NCI-H526 treated with DMSO at 0.1 percent for 48 hours (cell line): ENCODE measurements around the gene ZNF124.
"Not testable (repeated sequence)": the region's sequence is repeated elsewhere in the genome, so short reads cannot be mapped to it uniquely, and the experiment has no call there.

ENCODE experiments used
- DNase-seq: peaks from one replicate; lab custom pipeline; 2025; lab: John Stamatoyannopoulos, UW

ZNF124 gene

GRCh38 chr1:247172996-247173395, 1.2 kb upstream of the ZNF124 start:
- no peak for DNase-seq

- DNase-seq, result not testable (repeated sequence)
These were observed 377 bp downstream of the ZNF124 start for GRCh38 chr1:247171443-247171842.

GRCh38 chr1:247165674-247166073, 6.1 kb downstream of the ZNF124 start:
- DNase-seq, result no peak

- no peak for DNase-seq
These were observed 7.1 kb downstream of the ZNF124 start for GRCh38 chr1:247164694-247165093.

GRCh38 chr1:247156787-247157232, 15.0 kb downstream of the ZNF124 start:
- no peak for DNase-seq

GRCh38 chr1:247147781-247148180, 24.0 kb downstream of the ZNF124 start:
- DNase-seq, result no peak

DNA sequence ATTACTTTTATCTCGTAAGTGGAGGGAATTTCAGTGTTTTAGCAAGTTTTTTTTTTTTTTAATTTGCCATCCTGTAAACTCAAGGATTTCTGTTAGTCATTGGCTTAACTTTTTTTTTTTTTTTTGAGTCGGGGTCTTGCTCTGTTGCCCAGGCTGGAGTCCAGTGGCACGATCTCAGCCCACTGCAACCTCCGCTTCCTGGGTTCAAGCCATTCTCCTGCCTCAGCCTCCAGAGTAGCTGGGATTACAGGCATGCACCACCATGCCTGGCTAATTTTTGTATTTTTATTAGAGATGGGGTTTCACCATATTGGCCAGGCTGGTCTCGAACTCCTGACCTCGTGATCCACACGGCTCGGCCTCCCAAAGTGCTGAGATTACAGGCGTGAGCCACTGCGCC, 24.7 kb downstream of the ZNF124 start:
- not testable (repeated sequence) for DNase-seq

DNA sequence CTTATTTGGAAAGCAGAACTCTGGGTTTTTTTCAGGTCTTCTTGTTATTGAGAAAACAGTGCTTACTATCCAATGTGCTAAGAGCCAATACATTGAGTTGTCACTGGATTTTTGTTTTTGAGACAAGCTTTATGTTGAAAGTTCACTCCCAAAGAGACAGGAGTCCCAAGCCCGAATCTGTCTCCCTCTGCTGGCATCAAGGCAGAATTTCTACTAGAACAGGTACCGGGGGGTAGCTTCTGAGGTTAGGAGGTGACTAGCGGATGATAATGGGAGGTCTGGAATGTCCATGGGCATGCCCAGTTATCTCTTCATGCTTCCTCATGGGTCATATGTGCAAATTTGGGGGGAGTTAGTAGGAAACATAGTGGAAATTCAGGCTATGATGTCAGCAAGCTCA, 25.1 kb downstream of the ZNF124 start:
- no peak for DNase-seq

DNA sequence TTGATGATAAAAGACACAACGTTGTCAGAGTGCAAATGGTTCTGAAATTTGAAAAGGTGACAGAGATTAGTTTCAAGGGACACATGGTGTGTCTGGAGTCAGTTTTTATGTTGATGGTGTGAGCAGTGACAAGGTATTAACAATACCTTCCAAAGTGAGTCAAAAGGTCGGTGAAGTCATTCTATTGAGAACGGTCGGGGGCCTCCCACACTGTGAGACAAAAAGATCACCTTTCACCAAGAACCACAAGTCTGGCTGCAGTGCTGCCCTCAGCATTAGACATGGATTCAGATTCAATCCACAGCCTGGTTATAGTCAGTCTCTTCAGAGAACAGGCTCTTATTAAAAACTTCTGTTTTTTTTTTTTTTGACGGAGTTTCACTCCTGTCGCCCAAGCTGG, 26.5 kb downstream of the ZNF124 start:
- no peak for DNase-seq

DNA sequence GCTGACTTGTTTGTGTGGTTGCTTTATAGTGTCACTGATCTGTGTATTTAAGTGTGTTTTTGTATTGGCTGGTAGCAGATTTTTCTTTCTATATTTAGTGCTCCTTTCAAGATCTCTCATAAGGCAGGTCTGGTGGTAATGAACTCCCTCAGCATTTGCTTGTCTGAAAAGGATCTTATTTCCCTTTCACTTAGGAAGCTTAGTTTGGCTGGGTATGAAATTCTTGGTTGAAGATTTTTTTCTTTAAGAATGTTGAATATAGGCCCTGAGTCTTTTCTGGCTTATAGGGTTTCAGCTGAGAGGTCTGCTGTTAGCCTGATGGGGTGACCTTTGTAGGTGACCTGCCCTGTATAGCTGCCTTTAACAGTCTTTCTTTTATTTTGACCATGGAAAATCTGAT, 32.3 kb downstream of the ZNF124 start:
- not testable (repeated sequence) for DNase-seq

DNA sequence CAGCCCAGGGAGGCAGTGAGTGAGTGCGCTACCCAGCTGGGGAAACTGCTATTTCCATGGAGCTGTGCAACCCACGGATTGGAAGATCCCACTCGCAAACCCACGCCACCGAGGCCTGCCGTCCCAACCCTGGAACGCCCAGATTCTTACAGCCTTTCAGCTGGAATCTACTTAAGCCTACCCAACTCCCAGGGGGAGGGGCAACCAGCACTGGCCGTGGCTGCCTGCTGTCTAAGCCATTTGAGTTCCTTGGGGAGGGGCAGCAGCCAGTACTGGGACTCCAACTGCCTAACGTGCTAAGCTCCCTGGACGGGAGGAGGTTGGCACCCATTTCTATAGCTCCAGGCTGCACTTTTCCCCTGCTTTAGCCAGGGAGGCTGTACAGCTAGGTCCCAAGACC, 40.6 kb downstream of the ZNF124 start:
- no peak for DNase-seq

DNA sequence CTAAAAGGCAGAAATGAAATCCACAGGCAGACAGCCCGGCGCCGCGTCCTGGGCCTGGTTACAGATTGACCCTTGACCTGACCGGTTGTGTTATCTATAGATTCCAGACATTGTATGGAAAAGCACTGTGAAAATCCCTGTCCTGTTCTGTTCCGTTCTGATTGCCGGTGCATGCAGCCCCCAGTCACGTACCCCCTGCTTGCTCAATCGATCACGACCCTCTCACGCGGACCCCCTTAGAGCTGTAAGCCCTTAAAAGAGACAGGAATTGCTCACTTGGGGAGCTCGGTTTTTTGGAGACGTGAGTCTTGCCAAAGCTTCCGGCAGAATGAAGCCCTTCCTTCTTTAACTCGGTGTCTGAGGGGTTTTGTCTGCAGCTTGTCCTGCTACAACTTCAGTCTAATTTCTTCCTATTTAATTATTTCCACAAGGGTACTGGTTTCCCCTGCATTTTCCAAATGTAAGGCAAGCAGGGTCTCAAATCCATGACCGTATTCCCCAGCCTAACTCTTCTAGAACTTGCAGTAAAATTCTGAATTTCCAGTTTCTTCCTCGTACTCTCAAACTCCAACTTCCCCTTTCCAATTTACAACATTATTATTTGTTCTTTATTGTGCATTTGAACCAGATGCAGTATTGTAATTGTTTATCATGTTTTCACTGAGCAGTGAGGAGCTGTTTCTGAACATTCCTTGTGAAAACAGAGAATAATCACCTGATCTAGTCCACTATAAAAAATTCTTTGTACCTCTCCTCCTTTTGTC, 44.1 kb downstream of the ZNF124 start:
- DNase-seq, result not testable (repeated sequence)

GRCh38 chr1:247126601-247127000, 45.2 kb downstream of the ZNF124 start:
- DNase-seq, result not testable (repeated sequence)

- DNase-seq, result not testable (repeated sequence)
These were observed 45.7 kb downstream of the ZNF124 start for GRCh38 chr1:247126166-247126565.

DNA sequence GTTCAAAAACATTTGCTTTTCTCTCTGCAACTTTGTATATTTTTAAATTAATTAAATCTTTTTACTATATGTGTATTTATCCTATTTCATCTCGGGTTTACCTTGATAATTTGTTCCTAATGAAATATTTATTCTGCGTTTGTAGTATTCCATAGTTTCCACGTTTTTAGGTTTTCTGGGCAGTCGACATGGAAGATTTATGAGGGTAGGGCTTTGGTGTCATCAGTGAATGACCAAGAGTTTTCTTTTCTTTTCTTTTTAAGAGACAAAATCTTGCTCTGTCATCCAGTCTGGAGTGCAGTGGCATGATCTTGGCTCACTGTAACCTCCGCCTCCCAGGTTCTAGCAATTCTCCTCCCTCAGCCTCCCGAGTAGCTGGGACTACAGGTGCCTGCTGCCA, 50.4 kb downstream of the ZNF124 start:
- DNase-seq, result no peak

- not testable (repeated sequence) for DNase-seq
These were observed 51.5 kb downstream of the ZNF124 start for GRCh38 chr1:247120408-247120668.

GRCh38 chr1:247119600-247120407, 52.0 kb downstream of the ZNF124 start:
- no peak for DNase-seq

- DNase-seq, result no peak
These were observed 52.8 kb downstream of the ZNF124 start for GRCh38 chr1:247118946-247119446.

- no peak for DNase-seq
These were observed 56.3 kb downstream of the ZNF124 start for GRCh38 chr1:247115545-247115944.

DNA sequence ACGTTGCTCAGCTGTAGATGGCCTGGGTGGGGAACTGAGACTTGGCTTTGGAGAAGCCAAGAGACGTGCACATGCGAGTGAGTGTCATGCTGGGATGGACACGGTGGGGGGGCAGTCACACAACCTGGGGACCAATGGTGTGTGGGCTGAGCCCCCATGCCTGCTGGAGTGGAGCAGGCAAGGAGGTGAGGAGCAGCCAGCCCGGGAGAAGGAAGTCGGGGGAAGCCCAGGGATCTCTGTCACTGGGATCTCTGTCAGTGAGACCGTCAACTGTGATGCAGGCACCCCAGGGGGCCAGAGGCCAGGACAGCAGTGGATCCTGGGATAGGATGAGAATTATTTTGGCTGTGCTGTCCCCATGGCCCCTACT, 56.7 kb downstream of the ZNF124 start:
- DNase-seq, result no peak

DNA sequence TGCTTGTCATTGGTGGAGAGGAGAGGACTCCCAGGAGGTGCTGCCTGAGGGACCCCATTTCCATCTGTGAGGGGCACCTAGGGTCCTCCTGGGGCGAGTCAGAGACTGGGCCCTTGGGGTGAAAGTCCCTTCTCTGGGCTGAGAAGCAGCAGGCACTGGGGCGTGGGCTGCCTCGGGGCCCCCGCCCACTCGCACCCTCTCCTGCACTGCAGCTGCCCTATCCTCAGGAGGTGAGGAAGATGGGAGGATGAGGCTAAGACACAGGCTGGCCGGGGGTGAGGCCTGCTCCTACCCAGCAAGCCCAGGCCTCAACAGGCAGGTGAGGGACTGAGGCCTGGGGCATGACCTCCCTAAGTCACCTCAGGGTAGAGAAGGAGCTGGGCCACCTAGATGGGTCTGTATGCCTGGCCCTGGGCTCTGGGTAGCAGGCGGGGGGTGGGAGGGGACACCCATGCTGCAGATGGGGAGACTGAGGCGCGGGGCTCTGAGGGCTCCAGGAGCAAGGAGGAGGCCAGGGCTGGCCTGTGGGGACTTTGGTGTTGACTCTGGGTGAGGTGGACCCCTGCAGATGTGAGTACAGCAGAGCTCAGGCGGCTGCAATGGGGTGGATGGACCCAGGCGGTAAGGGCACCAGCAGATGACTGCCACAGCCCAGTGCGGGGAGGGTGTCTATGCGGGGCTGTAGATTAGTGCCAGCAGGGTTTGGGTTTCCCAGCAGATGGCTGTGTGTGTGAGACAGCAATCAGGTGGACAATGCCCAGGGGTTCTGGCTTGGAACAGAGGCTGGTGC, 57.3 kb downstream of the ZNF124 start:
- no peak for DNase-seq

DNA sequence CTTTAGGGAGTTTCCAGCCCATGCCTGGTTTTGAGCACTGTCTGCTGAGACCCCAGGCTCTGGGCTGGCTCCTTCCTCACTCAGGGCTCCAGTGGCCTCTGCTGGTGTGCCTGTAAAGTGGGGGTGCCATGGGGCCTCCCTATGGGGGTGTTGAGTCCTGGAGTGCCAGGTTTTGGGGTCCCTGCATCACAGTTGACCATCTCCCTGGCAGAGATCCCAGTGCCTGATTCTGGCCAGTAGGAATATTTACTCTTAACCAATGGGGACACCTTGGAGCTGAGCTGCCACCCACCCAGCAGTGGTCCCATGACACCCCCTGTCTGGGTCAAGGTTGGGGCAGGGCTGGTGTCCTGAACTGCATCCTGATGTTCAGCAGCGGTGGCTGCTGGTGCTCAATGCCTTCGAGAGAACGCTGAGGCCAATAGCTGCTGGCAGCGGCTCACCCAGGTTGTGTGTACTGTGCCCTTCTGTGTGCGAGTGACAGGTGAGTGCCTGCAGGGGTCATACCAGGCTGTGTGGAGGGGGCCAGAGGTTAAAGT, 58.0 kb downstream of the ZNF124 start:
- no peak for DNase-seq
